DMS79 (cell line): Measurements from ENCODE around the gene ARHGAP42.

Source experiments
- DNase-seq: peaks from one replicate; lab custom pipeline; 2025; lab: John Stamatoyannopoulos, UW

ARHGAP42 gene

GRCh38 chr11:100681064-100681502 lies 6.0 kb upstream of the ARHGAP42 start:
- no peak for DNase-seq

GRCh38 chr11:100682247-100682969 lies 4.7 kb upstream of the ARHGAP42 start:
- DNase-seq = no peak

GRCh38 chr11:100683126-100683525 lies 4.0 kb upstream of the ARHGAP42 start:
- no peak for DNase-seq

GRCh38 chr11:100684101-100685065 lies 2.7 kb upstream of the ARHGAP42 start:
- DNase-seq = no peak

GRCh38 chr11:100686476-100687053 lies 523 bp upstream of the ARHGAP42 start:
- DNase-seq = no peak

DNA sequence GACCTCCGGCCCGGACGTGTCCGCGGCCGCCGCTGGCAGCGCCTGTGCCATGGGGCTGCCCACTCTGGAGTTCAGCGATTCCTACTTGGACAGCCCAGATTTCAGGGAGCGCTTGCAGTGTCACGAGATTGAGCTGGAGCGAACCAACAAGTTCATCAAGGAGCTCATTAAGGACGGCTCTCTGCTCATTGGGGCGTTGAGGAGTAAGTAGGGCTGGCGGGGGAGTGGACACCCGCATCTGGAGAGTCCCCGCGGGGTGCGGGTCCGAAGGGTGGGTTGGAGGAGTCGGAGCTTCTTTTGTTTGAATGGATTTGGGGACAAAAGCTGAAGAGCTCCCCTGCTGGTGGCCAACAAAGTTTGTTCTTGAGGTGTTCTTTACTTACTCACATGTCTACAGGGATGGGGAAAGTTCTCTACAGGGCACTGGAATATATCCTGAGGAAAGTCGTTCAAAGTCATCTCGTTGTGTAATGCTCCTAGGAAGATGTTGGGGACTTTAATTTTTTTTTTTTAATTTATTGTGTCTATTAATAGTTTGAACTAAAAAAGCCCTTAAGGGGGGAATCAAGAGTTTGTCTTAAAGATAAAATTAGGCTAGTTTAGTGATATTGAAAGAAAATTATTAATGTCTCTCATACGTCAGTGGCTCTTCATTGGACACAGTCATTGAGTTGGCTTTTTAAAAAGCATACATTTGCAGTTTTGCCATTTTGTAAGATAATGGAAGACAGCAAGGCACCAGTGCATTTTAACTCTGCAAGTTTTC lies 725 bp downstream of the ARHGAP42 start:
- no peak for DNase-seq

DNA sequence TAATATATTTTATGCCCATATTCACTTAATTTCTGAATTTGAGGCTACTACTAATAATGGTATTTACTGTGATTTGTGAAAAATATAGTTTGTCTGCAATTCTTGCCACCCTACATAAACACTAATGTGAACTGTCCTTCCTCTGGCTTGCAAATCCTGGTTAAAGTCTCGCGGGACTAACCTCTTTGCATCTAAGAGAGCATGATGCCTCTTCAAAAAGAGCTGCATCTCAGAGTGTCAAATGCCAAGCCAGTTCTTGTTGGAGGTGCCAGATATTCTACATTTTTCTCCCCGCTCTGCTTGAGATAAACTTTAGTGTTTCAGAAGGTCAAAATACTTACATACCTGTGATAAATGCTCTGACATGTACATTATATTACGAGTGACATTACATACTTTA lies 2.1 kb downstream of the ARHGAP42 start:
- no peak for DNase-seq

- no peak for DNase-seq
These were observed 5.0 kb downstream of the ARHGAP42 start for GRCh38 chr11:100691896-100692653.

GRCh38 chr11:100695911-100696310 lies 8.8 kb downstream of the ARHGAP42 start:
- no peak for DNase-seq

GRCh38 chr11:100703139-100703538 lies 16.1 kb downstream of the ARHGAP42 start:
- DNase-seq = no peak

- DNase-seq = no peak
These were observed 16.9 kb downstream of the ARHGAP42 start for GRCh38 chr11:100703801-100704575.

- DNase-seq = no peak
These were observed 18.4 kb downstream of the ARHGAP42 start for GRCh38 chr11:100705447-100705846.

GRCh38 chr11:100706179-100706578 lies 19.1 kb downstream of the ARHGAP42 start:
- DNase-seq = no peak

GRCh38 chr11:100709233-100709957 lies 22.3 kb downstream of the ARHGAP42 start:
- no peak for DNase-seq

DNA sequence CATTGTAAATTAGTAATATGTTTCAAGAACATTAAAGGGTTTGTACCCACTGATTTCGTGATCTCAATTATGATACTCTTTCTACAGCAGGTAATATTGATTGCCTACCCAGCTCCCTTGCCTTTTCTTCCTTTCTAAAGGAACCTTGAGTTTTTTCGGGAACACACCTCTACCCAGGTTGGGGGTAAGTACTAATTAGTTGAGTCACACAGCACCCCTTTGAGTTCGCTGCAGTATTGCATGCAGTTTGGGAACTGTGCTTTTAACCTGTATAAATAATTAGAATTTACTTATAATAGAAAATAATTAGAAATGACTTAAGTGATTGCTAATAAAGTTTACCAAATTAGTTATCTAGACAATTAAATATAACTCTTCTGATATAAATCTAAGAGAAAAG lies 24.9 kb downstream of the ARHGAP42 start:
- no peak for DNase-seq

- no peak for DNase-seq
These were observed 25.5 kb downstream of the ARHGAP42 start for GRCh38 chr11:100712583-100712982.

DNA sequence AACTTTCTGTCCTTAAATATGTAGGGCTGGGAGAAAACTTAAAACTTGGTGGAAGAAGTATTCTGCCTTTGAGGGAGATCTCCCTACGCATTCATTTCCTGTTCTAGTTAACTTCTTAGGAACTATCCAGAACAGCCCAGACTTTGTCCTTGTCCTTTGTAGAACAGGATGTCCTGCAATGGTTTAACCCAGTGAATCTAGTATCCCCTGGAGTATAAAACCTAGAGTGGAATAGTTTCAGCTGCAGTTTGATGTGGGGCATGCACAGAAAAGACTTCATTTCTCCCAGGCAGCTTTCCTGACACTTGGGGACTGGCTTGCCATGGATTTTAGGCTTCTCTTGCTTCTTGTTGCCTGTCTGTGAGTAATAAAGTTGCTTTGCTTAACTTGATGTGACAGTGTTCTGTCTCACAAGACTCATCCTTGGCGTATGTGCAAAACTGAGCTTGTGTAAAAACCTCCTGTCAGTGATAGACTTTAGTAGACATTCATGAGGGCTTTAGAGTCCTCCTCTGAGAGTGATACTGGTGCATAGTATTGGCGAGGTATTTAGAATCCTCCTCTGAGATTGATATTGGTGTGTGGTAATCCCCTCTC lies 28.2 kb downstream of the ARHGAP42 start:
- no peak for DNase-seq

GRCh38 chr11:100716838-100717237 lies 29.8 kb downstream of the ARHGAP42 start:
- DNase-seq = no peak

DNA sequence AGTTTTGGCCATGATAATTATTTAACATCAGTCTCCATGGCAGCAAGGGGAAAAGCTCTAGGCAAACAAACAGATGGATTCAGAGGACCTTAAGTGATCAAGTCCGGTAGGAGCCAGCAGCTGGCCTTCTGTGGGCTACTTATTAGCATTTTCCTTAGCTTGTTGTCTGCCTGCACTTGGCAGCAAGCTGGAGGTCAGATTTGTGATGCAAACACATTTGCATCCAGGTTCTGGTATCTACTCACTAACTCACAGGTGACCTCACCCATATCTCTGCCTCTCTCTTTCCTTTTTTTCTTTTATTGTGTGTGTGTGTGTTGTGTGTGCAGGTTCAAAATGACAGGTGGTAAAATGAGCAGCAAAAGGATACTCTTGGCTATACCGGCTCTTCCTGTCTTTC lies 32.3 kb downstream of the ARHGAP42 start:
- DNase-seq = no peak
